DND-41 (cell line): Measurements from ENCODE around the gene CHN2.

ENCODE experiments used
- ATAC-seq: fragments of 200-7000 bp; cut with Tn5 transposase; 3 replicates; pipeline ENCODE4 v1.9.1; 2021; ENCODE audit warnings: low read depth; ENCODE audit not compliant: insufficient read depth
- DNase-seq: peaks from one replicate; pipeline ENCODE4 v3.0.0-alpha.2; 2020
- H2AFZ ChIP-seq: 2 replicates; pipeline ENCODE4 v1.6.0; 2012; ENCODE audit warnings: low read depth, low read length
- H3K27ac ChIP-seq: 2 replicates; pipeline ENCODE4 v1.5.1; 2012; ENCODE audit warnings: low read length, inconsistent platforms
- H3K27me3 ChIP-seq: fragments of 200-600 bp; sonication (generic); 2 replicates; pipeline ENCODE4 v1.6.0; 2012; ENCODE audit warnings: low read length, mild to moderate bottlenecking, inconsistent platforms; ENCODE audit not compliant: insufficient read depth, poor library complexity
- H3K36me3 ChIP-seq: 2 replicates; pipeline ENCODE4 v1.5.1; 2012; ENCODE audit warnings: low read length, inconsistent platforms; ENCODE audit not compliant: insufficient read depth
- H3K4me1 ChIP-seq: 2 replicates; pipeline ENCODE4 v1.5.1; 2012; ENCODE audit warnings: mild to moderate bottlenecking, low read length; ENCODE audit not compliant: insufficient read depth
- H3K4me2 ChIP-seq: 2 replicates; pipeline ENCODE4 v1.6.0; 2012; ENCODE audit warnings: mild to moderate bottlenecking, moderate library complexity, low read length, inconsistent platforms; ENCODE audit not compliant: insufficient read depth
- H3K4me3 ChIP-seq, 2 experiments: fragments of 200-600 bp in 1 of 2; shearing (Covaris generic) in 1 of 2; 2 replicates each; pipeline ENCODE4 v1.5.1; 2012 to 2016; ENCODE audit warnings: inconsistent platforms in 2 of 2, low read length in 2 of 2, mild to moderate bottlenecking in 2 of 2, low read depth in 1 of 2, moderate library complexity in 1 of 2
- H3K79me2 ChIP-seq: 2 replicates; pipeline ENCODE4 v1.6.0; 2012; ENCODE audit warnings: low read length, inconsistent platforms; ENCODE audit not compliant: insufficient read depth
- H3K9ac ChIP-seq: 2 replicates; pipeline ENCODE4 v1.6.0; 2012; ENCODE audit warnings: low read depth, mild to moderate bottlenecking, inconsistent platforms, low read length, moderate library complexity
- H3K9me3 ChIP-seq: 2 replicates; pipeline ENCODE4 v1.5.1; 2012; ENCODE audit warnings: low read length, moderate library complexity, mild to moderate bottlenecking, inconsistent platforms; ENCODE audit not compliant: insufficient read depth, severe bottlenecking
- H4K20me1 ChIP-seq: 2 replicates; pipeline ENCODE4 v1.6.0; 2012; ENCODE audit warnings: low read length; ENCODE audit not compliant: insufficient read depth
- CTCF ChIP-seq: IDR thresholded peaks from 2 replicates; pipeline ENCODE4 v1.5.1; 2012; ENCODE audit warnings: borderline replicate concordance, low read length, moderate library complexity, mild to moderate bottlenecking; ENCODE audit not compliant: poor library complexity, severe bottlenecking; ENCODE audit errors: extremely low read depth
- EZH2 ChIP-seq: IDR thresholded peaks from 3 replicates; pipeline ENCODE4 v1.6.1; 2012; ENCODE audit warnings: borderline replicate concordance, low read depth, mild to moderate bottlenecking, moderate library complexity, low read length, inconsistent platforms; ENCODE audit not compliant: severe bottlenecking

The CHN2 gene

GRCh38 chr7:29229946-29230345, 35.4 kb downstream of the CHN2 start:
- Histone ChIP-seq H3K4me2 (no peak overlapping the region), H4K20me1 (no peaks in the 10 kb centered on the region), H3K4me1 (no peaks in the 10 kb centered on the region), H3K27ac (no peak overlapping the region), H2AFZ (no peak overlapping the region), H3K9ac (no peak overlapping the region), H3K27me3 (no peaks in the 10 kb centered on the region), H3K79me2 (no peaks in the 10 kb centered on the region), H3K4me3 (no peak overlapping the region), H3K9me3 (no peaks in the 10 kb centered on the region), H3K36me3 (no peaks in the 10 kb centered on the region)
- TF ChIP-seq EZH2 = no peak
- TF ChIP-seq CTCF = no peak
- DNase-seq (no peak), ATAC-seq (no peak)

GRCh38 chr7:29230871-29231345, 36.3 kb downstream of the CHN2 start:
- H3K4me2 ChIP-seq = no peak overlapping the region
- ATAC-seq = no peak
- no peak overlapping the region for H3K27ac ChIP-seq
- no peak overlapping the region for H3K4me3 ChIP-seq
- H3K9me3 ChIP-seq = no peaks in the 10 kb centered on the region
- no peaks in the 10 kb centered on the region for H3K27me3 ChIP-seq
- H4K20me1 ChIP-seq = no peaks in the 10 kb centered on the region
- H3K79me2 ChIP-seq = no peaks in the 10 kb centered on the region
- H3K9ac ChIP-seq = no peak overlapping the region
- H3K4me1 ChIP-seq = no peaks in the 10 kb centered on the region
- TF ChIP-seq CTCF = no peak
- H3K36me3 ChIP-seq = no peaks in the 10 kb centered on the region
- no peak for DNase-seq
- no peak overlapping the region for H2AFZ ChIP-seq

DNA sequence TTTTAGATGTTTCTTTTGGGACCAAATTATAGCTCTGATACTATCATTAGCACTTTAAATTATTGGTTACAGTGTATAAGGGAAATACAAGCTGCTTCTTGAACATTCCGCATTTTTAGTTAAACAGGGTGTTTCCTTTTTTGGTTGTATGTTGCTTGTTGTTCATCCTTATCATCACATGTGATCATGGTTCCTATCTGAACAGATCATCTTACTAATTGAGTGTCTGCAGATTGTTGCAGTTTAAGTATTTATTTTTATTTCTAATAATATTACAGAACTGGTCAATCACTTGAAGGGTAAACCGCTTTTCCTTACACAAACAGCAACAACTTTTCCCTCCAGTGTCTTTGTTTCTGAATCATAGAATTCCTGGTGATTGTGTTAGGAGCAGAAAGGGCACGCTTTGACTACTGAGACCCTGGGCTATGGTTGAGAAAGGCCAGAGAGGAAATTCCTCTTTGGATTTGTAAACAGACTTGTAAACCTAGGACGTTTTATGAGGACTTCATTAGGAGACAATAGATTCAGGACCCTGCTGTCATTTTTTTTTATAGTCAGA, 37.2 kb downstream of the CHN2 start:
- ATAC-seq (no peak), DNase-seq (no peak)
- Histone ChIP-seq H3K27ac (no peak overlapping the region), H2AFZ (no peak overlapping the region), H3K36me3 (no peaks in the 10 kb centered on the region), H4K20me1 (no peaks in the 10 kb centered on the region), H3K4me2 (no peak overlapping the region), H3K9me3 (no peaks in the 10 kb centered on the region), H3K27me3 (no peaks in the 10 kb centered on the region), H3K79me2 (no peaks in the 10 kb centered on the region), H3K4me3 (no peak overlapping the region), H3K4me1 (no peaks in the 10 kb centered on the region), H3K9ac (no peak overlapping the region)
- TF ChIP-seq EZH2 = no peak
- TF ChIP-seq CTCF = no peak

DNA sequence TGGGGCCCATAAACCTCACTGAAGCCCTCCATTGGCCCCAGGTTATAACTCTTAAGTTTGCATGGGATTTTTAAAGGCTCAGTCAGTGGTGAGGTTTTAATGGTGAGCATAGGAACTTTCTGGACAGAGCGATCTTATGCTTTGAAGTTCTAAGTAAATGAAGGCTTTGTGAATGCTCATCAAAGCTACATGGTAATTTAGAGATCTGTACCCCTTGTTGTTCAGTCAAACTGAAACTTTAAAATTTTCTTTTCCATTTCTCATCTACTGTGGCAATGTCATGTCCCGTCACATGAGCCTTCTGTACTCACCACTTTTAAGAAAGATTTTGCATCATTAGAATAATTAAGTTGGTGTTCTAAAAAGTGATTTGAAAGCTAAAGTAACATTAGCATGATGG, 39.9 kb downstream of the CHN2 start:
- Histone ChIP-seq H3K27ac (no peak overlapping the region), H4K20me1 (no peaks in the 10 kb centered on the region), H2AFZ (no peak overlapping the region), H3K4me2 (no peak overlapping the region), H3K9me3 (no peaks in the 10 kb centered on the region), H3K4me1 (no peaks in the 10 kb centered on the region), H3K4me3 (no peak overlapping the region), H3K9ac (no peak overlapping the region), H3K36me3 (no peaks in the 10 kb centered on the region), H3K79me2 (no peaks in the 10 kb centered on the region), H3K27me3 (no peaks in the 10 kb centered on the region)
- no peak for DNase-seq
- ATAC-seq = no peak
- no peak for TF ChIP-seq CTCF
- TF ChIP-seq EZH2 = no peak
